ENCODE measurements around the gene SESTD1.

DNA sequence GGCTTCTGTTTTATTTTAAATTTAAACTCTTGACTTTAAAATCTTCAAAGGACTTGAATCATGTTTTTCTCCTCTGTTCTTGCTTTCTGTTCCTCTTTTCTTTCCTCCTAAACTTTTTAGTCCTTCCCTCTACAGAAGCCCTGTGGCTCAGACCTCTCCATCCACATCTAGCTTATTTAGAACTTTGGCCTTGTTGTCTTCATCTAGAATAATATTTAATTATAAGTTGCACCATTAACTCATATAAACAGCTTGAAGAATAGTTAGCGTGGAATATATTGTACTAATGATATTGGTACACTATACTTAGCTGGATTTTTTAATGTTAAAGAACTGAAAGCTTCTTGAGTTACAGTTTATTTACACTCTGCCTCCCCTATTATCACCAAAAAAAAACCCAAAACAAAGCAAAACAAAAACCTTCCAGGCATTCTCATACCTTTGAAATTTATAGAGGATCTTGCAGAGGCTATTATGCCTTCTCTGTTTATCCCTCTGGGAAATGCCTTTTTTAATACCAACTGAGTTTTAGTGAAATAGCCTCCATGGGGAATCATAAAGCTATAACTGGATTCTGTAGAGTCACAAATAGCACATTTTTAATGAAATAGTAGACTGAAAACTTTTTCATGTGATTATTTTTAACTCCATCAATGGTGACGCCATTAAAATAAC is 205.5 kb downstream of the SESTD1 start:
- TF ChIP-seq, protein P1, sequence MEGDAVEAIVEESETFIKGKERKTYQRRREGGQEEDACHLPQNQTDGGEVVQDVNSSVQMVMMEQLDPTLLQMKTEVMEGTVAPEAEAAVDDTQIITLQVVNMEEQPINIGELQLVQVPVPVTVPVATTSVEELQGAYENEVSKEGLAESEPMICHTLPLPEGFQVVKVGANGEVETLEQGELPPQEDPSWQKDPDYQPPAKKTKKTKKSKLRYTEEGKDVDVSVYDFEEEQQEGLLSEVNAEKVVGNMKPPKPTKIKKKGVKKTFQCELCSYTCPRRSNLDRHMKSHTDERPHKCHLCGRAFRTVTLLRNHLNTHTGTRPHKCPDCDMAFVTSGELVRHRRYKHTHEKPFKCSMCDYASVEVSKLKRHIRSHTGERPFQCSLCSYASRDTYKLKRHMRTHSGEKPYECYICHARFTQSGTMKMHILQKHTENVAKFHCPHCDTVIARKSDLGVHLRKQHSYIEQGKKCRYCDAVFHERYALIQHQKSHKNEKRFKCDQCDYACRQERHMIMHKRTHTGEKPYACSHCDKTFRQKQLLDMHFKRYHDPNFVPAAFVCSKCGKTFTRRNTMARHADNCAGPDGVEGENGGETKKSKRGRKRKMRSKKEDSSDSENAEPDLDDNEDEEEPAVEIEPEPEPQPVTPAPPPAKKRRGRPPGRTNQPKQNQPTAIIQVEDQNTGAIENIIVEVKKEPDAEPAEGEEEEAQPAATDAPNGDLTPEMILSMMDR (IDR thresholded peaks at IDR 0.05) = no peak
- TF ChIP-seq POLR2AphosphoS5 (IDR thresholded peaks at IDR 0.05) (no peak), POLR2A (IDR thresholded peaks at IDR 0.05) (no peak)
